GM12892 (cell line): ENCODE data around the gene LARGE1.

ENCODE experiments used
- POLR2A ChIP-seq: IDR thresholded peaks from 2 replicates; pipeline ENCODE4 v1.6.1; 2011; ENCODE audit warnings: low read depth, low read length, control low read depth
- POLR2AphosphoS5 ChIP-seq: IDR thresholded peaks from 2 replicates; pipeline ENCODE4 v1.6.1; 2011; ENCODE audit warnings: low read depth, low read length, control low read depth

DNA sequence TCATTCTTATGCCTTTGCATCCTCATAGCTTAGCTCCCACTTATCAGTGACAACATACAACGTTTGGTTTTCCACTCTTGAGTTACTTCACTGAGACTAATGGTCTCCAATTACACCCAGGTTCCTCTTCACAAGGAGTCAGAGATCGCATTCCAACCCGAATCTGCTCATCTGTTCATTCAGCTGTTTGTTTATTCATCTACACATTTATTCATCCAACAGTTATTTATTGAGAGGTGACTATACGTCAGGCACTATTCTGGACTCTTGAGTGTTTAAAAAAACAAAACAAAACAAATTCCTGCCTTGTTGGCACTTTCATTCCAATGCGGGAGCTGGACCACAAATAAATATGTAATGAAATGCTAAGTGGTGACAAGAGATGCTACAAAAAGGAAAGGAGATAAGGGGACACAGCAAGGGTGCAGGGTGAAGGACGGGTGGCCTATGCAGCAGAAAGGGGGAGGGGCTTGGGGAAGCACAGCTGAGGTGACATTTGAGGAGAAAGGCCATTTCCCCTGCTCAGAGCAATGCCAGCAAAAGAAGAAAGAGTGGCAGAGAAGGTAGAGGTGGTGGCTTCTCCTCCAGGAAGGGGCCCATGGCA is 468.3 kb downstream of the LARGE1 start:
- TF ChIP-seq POLR2A, result no peak
- TF ChIP-seq POLR2AphosphoS5, result no peak
